Superior temporal gyrus (tissue), 1 donor: Measurements from ENCODE around the gene NFAM1.
A peak's percentile ranks its signal among the peaks of the same experiment; 100 is the strongest.

ENCODE experiments used
- DNase-seq: peaks from one replicate; pipeline ENCODE4 v3.0.0-alpha.2; 2016; ENCODE audit errors: extremely low spot score

The NFAM1 gene, protein sequence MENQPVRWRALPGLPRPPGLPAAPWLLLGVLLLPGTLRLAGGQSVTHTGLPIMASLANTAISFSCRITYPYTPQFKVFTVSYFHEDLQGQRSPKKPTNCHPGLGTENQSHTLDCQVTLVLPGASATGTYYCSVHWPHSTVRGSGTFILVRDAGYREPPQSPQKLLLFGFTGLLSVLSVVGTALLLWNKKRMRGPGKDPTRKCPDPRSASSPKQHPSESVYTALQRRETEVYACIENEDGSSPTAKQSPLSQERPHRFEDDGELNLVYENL

DNA sequence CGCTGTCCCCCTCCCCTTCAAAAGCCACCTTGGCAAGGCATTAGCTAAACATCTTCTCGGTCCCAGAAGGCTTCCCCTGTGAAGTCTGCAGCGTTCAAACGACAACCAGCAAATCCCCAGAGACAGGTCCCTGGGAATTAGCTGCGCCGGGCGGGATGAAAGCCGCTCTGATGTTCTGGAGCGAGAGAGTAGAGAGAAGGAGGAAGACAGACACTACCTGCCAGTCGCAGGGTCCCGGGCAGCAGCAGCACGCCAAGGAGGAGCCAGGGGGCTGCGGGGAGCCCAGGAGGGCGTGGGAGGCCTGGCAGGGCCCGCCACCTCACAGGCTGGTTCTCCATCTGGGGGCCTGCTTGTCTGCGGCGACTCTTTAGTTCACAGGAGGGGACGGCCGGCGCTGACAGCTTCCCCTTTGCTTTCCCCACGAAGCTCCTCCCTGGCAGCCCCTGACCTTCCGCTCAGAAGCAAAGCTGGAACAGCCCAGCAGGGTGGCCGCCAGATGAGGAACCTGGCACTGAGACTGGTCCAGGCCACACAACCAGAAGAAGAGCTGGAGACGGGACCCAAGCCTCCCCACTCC lies at the start of gene NFAM1:
NFAM1 (minus strand) TSS at position 384 of the 577 bp plus-strand sequence; CDS start at position 338, 46 bp downstream.
- no peak for DNase-seq

DNA sequence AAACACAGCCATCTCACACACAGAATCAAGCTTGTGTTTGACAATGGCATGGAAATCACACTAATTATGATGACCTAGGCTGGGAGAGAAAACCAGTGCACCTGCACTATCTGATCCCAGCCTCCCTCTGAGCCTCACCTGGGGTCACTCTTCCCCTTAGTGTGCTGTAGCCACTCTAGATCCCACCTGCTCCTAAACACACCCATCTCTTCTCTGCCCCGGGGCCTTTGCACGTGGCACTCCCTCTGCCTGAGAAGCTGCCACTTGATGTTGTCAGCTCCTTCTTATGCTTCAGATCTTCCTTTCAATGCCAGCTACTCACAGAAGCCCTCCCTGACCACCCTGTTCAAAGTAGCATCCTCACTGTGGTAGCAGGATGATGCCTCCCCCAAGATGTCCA lies 42.9 kb upstream of the NFAM1 start:
- no peak for DNase-seq

DNA sequence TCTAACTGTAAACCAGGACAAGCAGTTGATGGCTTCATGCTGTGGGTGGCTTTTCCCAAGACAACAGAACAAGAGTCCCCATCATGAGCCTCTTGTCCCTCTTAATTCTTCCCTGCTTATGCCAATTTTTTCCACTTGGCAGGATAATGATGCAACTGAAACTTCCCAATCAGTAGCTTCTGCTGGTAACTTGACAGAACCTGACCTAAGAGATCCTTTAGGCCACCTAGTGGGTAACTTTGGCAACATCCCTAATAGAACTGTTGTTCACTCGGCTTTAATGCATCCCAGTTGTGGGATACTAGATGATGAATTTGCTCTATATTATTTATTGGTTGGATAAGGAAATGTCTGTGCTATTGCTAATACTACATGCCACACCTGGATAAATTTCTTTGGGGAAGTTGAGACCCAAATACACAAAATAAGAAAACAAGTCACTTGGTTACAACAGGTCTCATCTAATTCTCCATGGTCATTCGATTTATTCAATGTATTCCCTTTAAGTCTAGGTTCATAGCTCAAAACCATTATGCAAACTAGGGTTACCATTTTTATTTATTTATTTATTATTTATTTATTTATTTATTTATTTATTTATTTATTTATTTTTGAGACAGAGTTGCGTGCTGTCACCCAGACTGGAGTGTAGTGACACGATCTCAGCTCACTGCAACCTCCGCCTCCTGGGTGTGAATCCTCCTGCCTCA lies 41.4 kb upstream of the NFAM1 start:
- DNase-seq, result peak; percentile 69

DNA sequence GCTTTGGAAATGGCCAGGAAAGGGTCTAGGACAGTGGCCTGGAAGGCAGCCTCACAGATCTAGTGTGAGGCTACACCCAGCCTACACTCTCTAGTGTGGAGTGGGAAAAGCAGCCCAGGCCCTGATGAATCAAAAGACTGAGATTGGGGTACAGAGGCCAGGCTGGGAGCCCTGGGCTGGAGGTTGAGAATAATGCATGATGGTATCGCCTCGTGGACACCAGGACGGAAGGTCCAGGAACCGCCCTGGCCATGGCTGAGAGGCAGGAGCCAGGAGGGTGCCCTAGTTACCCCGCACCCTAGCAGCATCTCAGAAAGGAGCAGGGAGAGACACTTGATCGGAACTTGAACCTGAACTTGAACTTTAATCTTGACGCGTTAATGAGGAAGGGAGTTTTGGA lies 40.5 kb upstream of the NFAM1 start:
- no peak for DNase-seq

DNA sequence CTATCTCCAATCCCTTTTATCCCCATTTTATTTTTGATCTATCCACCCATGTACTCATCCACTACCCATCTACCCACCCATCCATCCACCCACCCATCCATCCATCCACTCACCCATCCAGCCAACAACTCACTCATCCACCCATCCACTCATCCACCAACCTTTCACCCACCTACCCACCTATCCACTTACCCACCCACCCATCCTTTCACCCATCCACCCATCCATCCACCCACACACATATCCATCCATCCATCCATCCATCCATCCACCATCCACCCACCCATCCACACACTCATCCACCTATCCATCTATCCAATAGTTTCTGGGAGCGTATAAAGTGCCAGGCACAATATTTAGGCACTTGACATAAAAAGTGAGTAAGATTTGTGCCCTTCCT lies 39.2 kb upstream of the NFAM1 start:
- DNase-seq, result no peak

DNA sequence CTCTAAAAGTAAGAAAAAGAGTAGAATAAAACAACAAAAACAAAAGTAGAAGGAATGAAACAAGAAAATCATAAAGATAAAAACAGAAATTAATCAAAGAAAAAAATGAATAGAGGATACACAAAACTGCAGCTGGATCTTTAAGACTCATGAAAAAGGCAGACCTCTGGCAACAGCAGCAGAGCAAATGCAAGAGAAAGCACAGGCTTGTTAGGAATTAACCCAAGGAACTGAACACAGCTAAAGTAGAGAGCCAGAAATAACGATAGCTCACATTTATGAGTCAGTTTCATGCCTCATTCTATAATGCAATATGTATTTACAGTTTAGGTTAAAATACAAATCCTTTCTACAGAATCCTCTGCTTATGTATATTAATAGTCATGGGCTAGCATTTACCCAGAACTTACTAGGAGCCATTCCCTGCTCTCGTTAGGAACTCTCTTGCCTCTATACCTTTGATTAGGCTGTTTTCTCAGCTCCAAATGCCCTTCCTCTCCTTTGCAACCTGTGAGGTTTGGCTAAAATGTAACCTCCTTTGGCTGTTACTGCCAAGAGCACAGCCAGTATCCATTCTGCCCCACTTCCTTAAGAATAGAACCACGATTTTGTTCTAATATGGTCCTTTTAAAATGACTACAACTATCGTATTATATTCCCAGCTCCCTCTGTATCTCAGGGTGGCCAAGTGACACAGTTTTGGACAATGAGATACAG lies 38.3 kb upstream of the NFAM1 start:
- peak; percentile 13 for DNase-seq

DNA sequence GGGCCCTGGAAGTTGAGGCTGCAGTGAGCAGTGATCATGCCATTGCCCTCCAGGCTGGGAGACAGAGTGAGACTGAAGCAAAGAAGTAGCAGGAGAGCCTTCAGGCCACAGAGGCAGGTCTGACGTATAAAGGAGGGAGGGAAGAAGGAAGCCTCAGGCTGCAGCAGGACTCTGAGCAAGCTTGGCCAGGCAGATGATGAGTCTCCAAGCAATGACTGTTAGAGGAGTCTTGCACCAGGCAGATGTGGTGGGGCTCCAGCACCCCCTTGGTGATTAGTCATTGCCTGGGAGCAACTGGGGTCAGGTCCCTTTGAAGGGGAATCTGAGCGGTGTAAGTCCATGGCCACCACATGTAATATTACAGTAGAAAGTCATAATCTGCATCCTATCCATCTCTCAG lies 36.6 kb upstream of the NFAM1 start:
- DNase-seq, result no peak

DNA sequence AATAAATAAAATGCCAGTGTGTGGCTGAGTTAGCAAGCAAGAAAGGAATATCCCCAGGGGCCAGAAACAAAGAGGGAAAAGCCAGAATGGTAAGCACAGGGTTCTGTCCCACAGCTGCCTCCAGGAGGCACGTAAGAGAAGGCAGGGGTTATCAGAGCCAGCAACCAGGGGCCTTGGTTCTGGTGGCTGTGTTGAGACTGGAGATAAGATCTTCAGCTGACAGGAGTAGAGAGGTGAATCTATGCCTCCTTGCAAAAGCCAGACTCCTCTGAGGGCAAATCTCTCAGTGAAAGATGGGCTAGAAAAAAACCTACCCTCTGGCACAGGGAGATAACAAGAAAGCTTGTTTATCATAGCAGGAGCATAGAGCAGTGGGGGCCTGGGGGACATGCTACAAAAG lies 29.8 kb upstream of the NFAM1 start:
- no peak for DNase-seq

DNA sequence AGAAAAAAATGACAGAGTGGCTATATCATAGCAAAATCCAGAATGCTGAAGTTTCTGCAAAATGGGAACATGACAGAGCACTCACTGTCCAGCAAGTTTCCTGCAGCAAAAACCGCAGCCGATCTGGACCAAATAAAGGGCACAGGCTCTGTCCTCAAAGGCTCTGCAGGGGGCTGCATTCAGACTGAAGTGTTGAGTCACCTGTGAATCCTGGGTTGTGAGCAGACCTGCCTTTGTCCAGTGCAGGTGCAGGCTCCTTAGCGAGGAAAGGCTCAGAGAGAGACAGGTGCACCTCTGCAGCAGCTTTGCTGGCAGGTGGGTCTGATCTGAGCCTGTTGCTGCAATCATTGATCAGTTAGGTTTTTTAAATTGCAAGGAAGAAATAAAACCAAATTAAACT lies 29.3 kb upstream of the NFAM1 start:
- no peak for DNase-seq

DNA sequence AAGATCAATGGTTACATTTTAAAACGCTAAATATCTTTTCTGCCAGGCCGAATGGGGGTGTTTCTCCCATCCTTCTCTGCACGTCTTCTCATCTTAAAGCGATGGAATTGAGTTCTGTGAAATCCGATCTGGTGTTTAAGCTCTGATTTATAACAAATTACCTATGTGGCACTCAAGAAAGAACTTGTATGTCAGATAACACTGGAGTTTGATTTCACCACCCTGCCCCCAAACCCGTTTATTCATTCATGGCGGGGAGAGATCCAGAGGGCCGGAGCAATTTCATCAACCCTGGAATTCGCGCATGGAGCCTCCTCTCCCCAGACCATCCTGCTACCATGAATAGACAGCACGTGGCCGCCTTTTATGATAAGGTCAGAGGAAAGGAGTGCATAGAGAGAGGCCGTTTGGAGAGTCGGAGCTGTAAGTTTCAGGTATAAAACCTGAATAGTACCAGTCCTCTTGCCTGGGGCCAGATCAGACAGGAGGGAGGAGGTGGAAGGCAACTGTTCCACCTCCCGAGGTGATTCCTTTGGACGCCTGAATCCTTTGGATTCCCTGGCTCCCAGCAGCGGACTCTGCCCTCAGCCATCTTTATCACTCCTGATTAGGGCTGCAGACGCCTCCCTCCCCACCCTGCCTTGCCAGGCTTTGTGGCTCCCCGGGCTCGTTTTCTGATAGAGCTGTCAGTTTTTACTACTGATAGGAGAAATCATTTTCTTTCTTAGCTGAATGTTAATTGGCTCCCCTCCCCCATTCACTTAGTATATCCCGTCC lies 27.3 kb upstream of the NFAM1 start:
- DNase-seq, result no peak

DNA sequence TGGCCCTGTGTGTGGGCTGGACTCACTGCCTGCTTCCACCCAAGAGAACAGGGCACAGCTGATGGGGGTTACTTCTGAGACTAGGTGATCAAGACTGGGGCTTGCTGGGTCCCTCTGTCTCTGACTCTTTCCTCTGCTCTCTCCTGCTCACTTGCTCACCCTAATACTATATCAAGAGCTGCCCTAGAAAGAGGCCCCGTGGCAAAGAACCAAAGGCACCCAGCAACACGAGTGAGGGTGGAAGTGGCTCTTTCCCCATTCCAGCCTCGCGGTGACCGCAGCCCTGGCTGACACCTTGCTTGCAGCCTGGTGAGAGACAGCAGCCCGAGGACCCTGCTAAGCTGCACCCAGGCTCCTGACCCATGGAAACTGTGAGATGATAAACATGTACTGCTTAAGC lies 20.7 kb upstream of the NFAM1 start:
- no peak for DNase-seq

DNA sequence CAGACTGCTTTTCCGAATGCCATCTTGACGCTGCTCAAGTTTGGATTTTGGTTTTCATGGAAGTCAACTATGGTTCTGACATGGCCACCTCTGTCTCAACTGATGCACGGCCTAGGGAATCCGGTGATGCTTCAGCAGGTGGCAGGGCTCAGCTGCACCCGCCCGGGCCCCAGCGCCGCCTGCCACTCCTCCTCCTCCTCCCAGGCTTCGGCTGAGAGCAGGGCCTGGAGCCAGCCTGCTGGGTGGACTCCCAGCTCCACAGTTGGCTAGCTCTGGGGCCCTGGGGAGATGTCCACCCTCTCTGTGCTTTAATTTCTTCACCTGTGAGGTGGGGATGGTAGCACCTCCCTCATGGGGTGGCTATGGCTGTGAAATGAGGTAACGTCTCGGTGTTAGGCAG lies 20.3 kb upstream of the NFAM1 start:
- no peak for DNase-seq

DNA sequence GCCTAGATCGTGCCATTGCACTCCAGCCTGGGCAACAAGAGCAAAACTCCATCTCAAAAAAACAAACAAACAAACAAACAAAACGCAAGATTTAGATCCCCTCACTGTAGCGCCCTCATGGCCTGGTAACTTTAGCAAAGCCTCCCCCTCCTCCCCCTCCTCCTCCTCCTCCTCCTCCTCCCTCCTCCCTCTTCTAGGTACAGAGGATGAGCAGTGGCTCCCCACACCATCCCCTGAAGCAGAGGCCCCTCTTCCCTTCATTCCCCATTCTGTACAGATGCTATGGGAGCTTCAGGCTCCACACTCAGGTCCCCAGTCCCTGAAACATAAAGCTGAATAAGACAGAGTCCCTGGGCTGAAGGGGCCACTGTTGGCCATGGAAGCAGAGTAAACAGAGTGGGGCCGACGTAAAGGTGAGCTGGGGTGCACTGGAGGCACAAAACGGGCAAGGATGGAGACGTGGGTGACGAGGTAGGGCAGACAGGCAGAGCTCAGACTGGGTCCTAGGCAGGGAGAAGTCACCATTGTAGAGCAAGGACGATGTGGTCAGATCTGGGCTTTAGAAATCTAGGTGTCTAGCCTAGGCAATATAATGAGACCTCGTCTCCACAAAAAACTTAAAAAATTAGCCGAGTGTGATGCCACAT lies 19.4 kb upstream of the NFAM1 start:
- no peak for DNase-seq

DNA sequence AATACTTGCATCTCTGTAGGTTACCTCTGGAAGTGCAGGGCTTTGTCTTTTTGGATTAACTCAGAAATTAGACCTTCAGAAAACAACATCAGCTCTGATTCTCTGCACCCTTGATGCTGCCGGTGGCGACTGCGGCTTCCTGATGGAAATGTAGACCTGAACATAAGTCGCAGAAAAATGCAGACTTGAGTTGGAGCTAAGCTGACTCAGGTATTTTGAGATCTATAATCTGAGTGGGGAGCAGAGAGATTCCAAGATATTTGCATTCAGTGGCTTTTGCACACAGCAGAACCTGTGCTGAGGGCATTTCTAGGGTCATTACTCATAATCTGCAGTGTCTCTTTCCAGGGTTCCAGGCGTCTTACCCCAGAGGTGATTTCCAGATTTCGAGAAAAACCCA lies 18.7 kb upstream of the NFAM1 start:
- DNase-seq, result no peak

DNA sequence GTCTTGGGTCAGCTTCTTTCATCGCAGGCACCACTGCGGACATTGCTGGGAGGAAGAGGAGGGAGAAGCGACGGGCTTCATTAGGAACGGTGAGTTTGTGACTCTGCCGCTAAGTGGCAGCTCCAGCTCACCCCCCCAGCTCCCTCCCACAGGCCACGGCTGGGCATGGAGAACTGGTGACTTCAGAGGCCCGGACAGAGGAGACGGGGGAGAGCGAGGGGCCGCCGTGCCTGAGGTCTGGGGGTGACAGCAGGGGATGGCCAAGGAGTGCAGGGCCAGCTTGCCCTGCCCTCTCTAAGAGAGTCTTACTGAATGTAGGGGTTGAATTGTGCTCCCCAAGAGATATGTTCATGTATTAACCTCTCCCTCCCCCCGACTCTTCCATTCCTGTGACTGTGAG lies 13.9 kb upstream of the NFAM1 start:
- DNase-seq, result no peak

DNA sequence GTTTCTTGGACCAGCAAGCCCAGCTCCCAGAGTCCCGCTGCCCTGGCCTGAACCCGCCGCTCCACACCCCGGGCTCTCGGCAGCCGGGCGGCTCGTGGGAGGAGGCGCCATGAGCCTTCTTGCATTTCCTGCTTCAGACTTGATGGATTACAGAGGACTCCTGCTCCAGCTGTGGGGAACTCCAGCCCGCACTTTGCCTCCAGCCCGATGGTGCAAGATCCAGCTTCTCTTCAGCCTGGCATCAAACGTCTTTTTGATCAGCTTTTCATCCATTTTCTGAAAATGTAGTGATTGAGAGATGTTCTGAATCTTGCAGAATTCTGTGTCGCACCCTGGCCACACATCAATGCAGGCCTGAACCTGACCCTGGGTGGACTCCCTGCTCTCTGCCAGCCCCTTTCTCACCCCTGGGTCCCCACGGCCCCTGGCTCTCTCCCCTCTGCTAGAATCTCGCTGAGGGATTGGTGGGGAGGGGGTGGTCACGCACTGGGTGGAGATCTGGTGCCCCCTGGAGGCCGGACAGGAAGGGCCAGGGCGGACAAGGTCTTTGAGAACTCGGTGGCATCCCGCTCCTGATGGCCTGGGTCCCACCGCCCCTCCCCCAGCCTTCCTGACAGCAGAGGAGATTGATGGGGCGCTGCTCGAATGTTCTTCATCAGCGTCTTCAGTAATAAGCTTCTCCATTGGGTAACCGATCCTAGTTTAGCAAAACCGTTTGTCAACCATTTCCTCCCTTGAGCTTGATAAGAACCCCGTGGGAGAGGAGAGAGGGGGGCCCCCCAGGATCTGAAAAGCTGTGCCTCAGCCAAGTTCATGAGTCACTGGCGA lies 12.1 kb upstream of the NFAM1 start:
- DNase-seq, result peak; percentile 87

DNA sequence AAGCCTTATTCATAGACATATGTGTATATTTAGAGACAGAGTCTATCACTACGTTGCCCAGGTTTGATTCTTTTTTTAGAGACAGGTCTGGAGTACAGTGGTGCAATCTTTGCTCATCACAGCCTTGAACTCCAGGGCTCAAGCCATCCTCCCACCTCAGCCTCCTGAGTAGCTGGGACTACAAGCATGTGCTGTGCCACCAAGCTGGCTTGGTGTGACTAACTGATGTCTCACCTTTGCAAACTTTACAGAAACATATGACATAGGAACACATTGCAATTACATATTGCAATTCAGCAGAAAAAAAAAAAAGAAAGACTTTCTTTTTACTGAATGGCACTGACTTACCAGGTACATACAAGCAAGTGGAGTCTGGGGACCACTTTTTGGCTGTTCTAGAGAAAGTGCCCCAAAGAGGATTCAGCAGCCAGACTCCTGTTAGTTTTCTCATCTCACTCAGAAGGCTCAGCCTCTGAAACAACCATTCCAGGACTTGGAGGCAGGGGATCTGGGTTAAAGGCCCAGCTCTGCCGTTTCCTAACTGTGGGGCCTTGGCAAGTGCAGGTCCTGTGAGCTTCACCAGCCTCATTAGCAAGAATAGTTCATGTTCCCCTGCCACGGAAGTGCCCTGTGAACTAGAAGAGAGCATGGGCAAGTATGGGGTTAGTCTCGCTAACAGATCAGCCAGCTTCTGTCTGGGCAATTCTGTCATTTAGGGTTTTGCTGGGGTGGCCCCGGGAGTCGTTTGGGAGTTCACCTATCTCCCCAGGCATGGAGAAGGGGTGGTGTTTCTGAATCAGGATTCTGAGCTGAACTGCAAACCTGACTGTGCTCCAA lies 11.3 kb upstream of the NFAM1 start:
- DNase-seq, result no peak

DNA sequence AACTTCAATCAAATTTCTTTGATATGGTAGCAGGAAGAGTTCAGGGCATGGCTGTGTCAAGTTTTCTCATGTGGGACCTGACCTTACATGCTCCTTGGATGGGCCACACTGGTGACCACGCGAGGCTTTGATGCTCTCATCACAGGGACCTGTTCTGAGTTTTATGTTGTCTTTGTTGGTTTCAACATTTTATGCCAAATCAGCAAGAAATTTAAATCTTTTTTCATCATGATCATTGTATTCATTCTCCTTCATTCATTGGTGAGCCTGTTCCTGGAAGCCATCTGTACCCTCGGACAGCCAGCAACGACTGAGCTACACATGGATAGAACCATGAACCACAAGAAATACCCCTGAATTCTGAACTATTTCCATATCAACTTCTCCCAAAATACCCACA lies 10.5 kb upstream of the NFAM1 start:
- no peak for DNase-seq

DNA sequence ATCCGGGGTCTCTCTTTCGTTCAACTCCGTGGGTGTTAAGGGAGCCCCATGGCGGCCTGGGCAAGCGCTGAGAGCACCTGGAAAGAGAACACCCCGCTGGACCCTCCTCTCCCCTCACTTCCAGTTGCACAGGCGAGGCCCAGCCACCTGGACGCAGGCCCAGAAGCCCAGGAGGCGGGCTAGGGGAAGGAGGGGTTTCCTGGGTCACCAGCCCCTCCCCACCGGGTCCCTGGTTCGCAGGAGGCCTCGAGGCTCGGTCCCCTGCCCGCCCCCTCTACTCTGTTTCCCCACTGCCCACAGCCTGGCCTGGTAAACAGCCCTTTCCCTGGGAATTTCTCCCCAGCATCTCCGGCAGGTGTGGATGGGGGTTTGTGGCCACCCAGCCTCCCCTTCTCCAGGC lies 8.5 kb upstream of the NFAM1 start:
- DNase-seq, result no peak
